Hindlimb muscle (tissue), 1 donor: ENCODE data around the gene ADCY7. TPM values are rescaled to one million over a fixed set of nuclear protein-coding genes. Genes with fewer than 3 reads are reported as not detected.

ENCODE experiments used
- DNase-seq: peaks from one replicate; pipeline ENCODE4 v3.0.0-alpha.2; 2013
- polyA plus RNA-seq: library from polyadenylated mRNA; unstranded; fragments of 120-200 nt; gene quantifications from one replicate; pipeline ENCODE4 v1.2.1, GENCODE V29; 2013; ENCODE audit not compliant: insufficient read length

ADCY7 gene
- polyA plus RNA-seq, 1 donor, result 10.2 TPM

DNA sequence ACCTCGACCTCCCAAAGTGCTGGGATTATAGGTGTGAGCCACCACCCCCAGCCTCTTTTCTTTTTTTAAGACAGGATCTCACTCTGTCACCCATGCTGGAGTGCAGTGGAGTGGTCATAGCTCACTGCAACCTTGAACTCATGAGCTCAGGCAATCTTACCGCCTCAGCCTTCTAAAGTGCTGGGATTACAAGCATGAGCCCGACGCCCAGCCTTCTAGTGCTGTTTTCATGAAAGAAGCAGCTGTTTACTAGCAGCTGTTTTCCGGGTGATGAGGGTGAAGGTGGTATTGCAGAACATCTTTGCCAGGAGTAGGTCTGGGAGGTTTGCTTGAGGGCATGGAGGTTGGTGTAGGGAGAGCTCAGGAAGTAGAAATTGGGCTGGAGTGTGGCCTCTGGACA, 2.0 kb downstream of the ADCY7 start:
- DNase-seq, result no peak

GRCh38 chr16:50269061-50269705, 2.8 kb downstream of the ADCY7 start:
- DNase-seq, result no peak

- no peak for DNase-seq
Measured at GRCh38 chr16:50269769-50270509, 3.6 kb downstream of the ADCY7 start.

GRCh38 chr16:50270510-50271147, 4.3 kb downstream of the ADCY7 start:
- no peak for DNase-seq

- DNase-seq, result no peak
Measured at GRCh38 chr16:50271148-50272041, 5.0 kb downstream of the ADCY7 start.

- DNase-seq, result no peak
Measured at GRCh38 chr16:50272111-50272571, 5.8 kb downstream of the ADCY7 start.

DNA sequence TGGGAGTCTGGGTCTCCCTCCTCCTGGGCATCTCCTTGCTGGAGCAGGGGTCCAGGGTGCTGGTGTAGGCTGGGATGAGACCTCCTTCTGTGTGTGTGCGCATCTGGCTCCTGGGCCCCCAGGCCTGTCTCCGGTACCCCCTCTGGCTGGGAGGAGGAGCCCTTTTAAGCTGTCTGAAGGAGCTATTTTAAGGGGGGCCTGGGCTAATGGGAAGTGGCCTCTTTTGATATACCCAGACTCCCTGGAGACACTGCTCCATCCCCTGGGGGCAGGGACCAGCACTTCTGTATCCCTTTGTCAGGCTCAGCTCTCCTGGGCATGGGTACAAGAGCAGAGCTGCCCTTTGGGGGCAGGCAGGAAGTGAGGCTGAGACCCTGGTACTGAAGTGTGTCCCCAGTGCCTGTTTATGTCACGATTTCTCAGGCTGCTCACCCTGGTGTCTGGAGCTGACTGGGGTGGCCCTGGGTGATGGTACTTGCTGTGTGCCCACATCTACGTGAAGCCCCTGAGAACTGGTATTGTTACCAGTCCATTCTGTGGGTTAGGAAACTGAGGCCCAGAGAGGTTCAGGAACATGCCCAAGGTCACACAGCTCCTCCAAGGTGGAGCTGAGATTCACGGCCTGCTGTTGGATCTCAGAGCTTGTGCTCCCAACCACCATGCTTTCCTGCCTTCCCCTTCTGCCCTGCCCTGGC, 6.5 kb downstream of the ADCY7 start:
- no peak for DNase-seq

GRCh38 chr16:50273382-50273690, 7.0 kb downstream of the ADCY7 start:
- DNase-seq, result no peak

DNA sequence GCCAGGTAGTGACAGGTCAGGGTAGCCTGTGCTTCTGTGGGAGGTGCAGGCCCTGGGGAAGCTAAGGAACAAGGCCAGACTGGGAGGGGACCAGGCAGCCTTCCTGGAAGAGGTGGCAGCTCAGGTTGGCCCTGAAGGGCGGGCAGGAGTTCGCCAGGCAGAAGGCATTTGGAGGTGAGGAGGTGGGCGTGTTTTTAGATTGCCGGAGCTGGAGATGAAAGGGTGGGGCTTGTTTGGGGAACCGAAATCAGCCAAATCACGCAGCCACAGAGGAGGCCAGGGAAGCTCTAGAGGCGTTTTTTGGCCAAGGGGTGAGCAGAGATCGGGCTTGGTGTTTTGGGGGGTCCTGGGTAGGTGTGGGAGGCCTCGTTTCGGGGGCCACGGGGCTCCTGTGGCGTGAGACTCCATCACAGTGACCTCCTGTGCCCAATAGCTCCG, 7.6 kb downstream of the ADCY7 start:
- DNase-seq, result no peak

DNA sequence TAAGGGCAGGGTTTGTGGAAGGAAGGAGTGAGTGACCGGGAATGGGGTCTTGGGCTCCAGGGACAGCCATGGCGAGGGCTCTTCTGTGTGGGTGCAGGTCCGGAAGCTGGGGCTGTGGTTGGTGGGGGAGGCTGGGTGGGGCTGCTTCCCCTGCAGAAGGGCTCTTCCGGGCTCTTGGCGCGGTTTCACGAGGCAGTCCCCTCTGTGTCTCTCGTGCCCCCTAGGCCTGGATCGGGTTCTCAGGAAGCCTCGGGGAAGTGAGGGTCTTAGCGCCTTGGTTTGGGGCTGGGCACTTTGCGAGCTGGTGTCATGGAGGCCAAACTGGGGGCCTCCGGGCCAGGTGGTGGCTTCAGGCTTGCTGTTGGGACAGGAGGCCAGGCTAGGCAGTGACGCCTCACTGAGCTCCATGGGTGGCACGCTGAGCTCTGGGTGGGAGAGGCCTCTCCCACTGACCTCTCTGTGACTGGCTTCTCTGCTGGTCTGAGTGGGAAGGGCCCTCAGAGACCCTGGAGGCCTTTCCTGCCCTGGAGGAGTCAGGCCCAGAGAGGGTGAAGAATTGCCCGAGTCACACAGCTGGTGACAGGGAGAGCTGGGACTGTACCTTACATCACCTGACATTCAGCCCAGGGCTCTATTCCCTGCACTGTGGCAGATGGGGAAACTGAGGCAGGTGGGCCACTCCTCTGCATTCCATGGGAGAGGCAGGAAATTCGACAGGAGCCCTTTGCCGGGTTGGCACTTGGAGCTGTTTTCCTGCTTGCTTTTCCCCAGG, 8.2 kb downstream of the ADCY7 start:
- DNase-seq, result no peak

GRCh38 chr16:50275098-50275415, 8.7 kb downstream of the ADCY7 start:
- no peak for DNase-seq

DNA sequence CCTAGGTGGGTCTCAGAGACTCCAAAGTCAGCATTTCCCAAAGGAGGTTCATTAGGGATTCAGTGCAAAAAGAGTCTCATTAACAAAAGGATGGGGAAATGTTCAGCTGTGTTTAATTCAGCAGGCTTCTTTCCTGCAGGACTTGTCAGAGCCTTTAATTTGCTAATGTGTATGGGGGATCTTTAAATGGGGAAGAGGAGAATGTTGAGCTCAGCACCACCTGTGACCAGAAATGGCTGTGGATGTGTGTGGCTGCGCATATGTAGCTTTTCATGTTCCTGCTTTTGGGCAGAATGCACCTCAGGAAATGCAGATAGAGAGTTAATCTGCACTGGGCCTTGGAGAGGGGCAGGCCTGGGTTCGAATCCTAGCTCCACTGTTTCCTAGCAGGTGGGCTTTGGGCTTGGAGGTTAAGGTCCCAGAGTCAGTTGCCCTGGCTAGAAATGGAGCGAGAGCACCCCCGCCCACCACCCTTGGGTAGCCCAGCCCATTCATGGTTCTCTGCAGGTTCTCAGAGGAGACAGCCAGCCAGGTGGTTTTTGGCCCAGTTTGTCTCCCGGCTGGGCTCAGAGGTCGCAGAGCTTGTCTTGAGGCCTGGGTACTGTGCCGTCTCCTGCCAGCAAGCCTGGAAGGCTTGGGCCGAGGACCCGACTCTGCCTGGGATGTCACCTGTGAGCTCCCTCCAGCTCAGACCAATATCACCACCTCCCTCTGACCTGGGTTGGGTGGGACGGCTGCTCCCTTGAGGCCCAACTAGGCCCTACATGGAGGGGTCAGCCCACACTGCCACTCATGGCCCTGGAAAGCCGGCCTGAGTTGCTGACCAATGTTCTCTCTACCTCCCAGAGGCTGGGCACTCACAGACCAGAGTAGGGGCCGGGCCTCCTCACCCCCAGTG, 9.3 kb downstream of the ADCY7 start:
- DNase-seq, result no peak

- DNase-seq, result no peak
Measured at GRCh38 chr16:50276326-50276640, 9.9 kb downstream of the ADCY7 start.

GRCh38 chr16:50276801-50277555, 10.6 kb downstream of the ADCY7 start:
- DNase-seq, result no peak

- no peak for DNase-seq
Measured at GRCh38 chr16:50278251-50278650, 11.9 kb downstream of the ADCY7 start.

DNA sequence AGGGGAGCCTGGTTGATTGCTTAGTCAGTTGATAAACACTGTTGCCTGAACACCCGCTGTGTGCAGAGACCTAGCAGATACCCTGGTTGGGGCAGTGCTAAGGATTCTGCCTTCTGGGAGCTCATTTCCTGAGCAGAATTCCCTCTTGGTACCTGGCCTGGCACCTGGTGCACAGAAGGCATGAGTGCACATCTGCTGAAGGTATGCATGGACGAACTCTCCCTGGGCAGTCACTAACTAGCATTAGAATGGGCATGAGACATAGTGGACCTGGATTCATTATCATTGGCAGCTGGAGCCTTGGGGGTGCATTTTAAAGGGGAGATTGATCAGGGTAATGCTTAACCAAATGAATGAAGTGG, 13.1 kb downstream of the ADCY7 start:
- no peak for DNase-seq

GRCh38 chr16:50280932-50281331, 14.6 kb downstream of the ADCY7 start:
- DNase-seq, result no peak

DNA sequence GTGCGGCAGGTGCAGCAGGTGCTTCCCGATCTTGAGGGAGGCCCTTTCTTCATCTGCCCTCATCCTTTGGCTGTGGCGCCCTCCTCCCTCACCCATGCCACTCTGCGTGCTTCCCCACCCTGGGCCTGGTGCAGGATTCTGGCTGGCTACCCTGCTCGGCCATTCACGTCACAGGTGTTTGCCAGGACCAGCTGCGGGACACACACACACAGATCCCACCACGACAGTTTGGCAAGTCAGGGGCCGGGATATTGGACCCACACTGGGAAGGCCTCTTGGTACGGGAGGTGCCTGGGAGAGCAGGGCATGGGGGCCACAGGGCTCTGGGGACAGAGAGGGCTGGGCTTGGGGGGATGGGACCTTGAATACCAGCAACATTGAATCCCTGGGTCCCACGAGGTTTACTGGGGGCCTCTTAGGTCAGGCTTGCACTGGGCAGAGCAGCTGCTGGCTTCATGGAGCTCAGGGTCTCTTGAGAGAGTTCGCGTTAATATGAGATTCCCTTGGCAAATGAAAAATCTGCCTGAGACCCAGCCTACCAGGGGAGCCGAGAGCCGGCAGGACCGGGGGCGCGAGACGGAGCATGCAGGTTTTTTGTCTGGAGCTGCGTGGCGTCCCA, 15.1 kb downstream of the ADCY7 start:
- DNase-seq, result no peak

- DNase-seq, result peak; percentile 40
Measured at GRCh38 chr16:50282010-50282538, 15.7 kb downstream of the ADCY7 start.
